GM18909 (cell line): ENCODE results near the gene FHL1.
"Not testable (repeated sequence)": the region's sequence is repeated elsewhere in the genome, so short reads cannot be mapped to it uniquely, and the experiment has no call there.

ENCODE experiments used
- ATAC-seq: cut with Tn5 transposase; IDR thresholded peaks from one replicate; pipeline ENCODE4 v1.9.1; 2021; ENCODE audit warnings: mild to moderate bottlenecking; ENCODE audit not compliant: unreplicated experiment, poor library complexity

Gene FHL1

GRCh38 chrX:136147315-136147901, at the start of gene FHL1:
Gene FHL1, plus strand, starts transcription at chrX:136147533.
- no peak for ATAC-seq

- no peak for ATAC-seq
These were observed 49.2 kb upstream of the FHL1 start for GRCh38 chrX:136097871-136098805.

DNA sequence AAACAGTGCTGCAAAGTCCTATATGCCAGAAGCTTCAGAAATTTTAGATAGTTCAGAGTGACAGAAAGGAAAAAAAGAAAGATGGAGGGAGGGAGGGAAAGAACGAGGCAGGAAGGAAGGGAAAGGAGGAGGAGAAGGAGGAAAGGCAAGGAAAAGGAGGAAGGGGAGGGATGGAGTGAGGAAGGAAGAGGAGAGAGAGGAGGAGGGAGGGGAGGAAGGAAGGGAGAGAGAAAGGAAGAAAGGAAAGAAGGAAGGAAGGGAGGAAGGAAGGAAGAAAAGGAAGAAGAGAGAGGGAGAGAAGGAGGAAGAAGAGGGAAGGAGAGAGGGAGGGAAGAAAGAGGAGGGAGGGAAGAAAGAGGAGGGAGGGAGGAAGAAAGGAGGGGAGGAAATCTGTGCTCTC, 42.4 kb upstream of the FHL1 start:
- no peak for ATAC-seq

DNA sequence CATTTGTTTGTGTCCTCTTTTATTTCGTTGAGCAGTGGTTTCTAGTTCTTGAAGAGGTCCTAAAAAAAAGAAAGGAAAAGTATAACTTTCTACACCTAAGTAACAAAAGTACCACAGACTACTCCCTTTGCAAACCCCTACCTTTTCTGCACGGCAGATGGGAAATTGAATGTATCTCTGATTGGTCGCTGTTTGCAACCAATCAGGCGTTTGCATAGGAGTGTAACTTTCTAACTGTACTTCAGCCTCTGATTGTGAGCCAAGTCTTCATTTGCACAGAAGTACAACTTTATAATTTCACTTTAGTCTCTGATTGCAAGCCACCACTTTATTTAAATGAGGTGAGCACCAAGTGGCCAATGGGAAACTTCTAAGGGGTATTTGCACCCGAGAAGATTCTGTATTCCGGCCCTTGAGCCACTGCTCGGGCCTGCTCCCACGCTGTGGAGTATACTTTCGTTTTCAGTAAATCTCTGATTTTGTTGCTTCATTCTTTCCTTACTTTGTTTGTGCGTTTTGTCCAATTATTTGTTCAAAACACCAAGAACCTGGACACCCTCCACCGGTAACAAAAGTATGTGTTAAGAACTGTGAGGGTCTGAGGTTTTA, 40.3 kb upstream of the FHL1 start:
- ATAC-seq, result no peak

DNA sequence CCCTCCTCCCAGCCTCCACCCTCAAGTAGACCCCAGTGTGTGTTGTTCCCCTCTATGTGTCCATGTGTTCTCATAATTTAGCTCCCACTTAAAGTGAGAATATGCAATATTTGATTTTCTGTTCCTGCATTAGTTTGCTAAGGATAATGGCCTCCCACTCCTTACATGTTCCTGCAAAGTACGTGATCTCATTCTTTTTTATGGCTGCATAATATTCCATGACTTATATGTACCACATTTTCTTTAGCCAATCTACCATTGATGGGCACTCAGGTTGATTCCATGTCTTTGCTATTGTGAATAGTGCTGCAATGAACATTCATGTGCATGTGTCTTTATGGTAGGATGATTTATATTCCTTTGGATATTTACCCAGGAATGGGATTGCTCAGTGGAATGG, 38.4 kb upstream of the FHL1 start:
- ATAC-seq, result not testable (repeated sequence)

DNA sequence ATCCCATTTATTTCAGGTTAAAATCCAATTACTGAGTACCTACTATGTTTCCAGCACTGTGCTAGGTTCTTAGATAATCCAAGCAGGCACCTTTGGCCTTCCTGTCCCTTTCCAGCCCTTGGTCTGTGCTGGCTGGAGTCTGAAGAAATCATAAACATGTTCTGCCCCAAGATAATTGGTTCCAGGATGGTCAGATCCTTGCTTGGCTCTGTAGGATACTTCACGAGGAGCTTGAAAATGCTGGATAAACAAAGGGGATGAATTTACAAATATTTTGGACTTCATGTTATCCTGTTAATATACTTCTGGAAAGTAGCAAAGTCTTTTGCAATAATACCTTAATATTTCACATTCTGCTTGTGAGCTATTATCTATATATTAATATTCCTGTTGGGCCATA, 35.0 kb upstream of the FHL1 start:
- no peak for ATAC-seq

DNA sequence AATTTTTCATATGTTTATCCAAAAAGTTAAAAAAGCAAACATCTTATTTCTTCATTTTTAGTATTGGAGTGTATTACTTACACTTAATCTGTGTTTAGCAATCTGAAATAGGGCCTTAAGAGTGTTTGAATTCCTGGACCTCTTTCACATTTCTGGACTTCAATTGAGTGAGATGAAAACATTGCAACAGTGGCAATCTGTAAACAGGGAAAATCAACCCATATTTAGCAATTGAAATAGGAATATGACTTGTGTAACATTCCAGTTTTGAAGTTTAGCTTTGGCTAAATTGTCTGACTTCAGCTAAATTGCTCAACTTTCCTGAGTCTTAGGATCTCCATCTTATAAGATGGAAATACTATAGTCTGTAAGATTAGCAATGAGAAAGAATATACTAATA, 34.6 kb upstream of the FHL1 start:
- ATAC-seq, result no peak

DNA sequence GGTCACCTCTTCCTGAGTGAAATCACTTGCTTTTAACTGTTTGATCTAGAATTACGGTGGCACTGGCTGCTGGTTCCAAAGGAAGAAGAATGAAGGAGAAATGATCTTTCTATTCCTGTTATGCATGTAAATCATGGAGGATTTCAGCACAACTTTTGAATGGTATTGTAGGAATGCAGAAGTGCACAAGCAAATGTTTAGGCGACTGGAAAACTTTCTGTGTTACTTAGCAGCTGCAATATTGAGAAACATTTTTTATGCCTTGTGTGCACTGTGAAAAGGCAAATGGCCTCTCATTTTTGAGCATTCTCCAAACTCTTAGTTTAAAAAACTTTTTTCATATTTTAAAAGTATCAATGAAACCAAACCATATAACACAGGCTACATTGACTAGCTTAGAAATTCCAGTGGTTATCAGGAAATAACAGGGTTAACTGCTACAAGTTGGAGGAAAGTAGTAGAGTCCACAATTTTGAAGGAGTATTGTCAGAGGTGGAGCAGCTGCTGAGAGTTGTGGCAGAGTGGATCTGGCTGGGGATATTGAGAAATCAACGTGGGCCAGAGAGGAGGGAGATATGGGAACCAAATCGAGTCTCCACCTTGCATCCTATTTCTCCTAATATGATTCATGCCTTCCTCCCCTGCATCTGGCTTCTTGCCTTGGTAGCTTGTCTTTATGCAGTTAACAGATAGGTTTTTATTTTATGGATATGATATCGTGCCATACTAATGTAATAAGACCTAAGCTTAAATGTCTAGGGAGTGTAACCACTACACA, 32.0 kb upstream of the FHL1 start:
- ATAC-seq, result no peak

DNA sequence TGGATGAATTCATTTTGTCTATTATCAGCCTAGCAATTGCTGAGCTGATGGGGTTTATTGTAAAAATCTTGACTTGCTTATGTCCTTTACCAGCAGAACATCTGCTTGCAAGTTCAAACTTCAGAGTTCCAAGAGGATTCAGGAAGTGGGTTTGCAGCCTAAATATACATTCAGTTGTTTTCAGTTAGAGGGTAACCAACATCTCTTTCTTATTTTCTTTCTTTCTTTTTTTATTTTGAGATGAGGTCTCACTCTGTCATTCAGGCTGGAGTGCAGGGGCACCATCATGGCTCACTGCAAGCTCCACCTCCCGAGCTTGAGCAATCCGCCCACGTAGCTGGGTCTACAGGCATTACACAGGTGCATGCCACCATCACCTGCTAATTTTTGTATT, 31.4 kb upstream of the FHL1 start:
- ATAC-seq, result no peak

DNA sequence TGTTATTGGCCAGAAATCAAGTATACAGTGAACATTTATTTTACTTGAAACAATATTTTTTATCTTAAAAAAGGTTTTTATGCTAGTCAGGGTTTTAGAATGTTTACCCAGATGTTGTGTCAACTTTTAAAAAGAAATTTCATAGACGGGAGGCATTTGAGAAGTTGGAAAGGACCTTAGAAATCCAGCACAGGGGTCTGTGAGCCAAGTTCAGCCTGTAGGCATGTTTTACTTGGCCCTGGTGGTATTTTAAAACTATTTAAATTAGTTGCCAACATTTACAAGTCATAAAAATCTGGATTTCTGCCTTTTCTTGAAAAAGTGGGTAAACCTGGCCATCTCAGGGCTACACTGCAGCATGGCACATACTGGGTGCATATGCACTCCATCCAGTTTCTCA, 25.5 kb upstream of the FHL1 start:
- ATAC-seq, result no peak

GRCh38 chrX:136122207-136122606, 25.1 kb upstream of the FHL1 start:
- ATAC-seq, result no peak

DNA sequence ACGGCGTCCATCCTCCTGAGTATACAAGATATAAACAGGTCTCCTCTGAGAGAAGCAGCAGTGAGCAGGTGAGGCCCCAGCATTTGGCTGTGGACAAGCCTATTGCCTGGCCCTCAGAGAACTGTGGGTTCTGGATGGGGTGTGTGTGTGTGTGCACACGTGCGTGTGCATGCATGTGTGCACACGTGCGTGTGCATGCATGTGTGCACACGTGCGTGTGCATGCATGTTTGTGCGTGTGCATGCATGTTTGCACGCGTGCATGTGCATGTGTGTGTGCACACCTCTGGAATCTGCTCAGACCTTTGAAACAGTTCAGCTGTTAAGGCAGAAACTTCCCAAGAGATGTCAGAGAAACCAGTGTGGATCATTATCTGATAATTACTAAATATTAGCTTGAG, 22.2 kb upstream of the FHL1 start:
- ATAC-seq, result no peak

GRCh38 chrX:136126371-136126770, 21.0 kb upstream of the FHL1 start:
- no peak for ATAC-seq

- no peak for ATAC-seq
These were observed 20.4 kb upstream of the FHL1 start for GRCh38 chrX:136126872-136127406.

DNA sequence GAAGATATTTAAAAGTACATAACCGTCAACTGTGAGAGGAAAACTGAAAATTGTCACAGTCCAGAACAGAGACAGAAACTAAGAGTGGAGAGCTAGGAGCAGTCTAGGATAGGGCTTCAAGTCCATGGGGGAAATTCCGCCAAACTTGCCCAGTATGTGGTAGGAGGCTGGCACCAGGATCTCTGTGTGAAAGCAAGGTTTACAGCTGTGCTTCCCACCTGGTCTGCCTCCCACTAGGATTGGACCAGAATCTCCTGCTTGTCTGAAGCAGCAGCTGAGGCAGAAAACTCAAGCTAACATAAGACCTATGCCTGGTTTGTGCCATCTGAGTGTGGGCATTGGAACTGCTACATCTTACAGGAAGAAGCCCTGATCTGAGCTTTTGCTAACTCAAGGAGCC, 18.6 kb upstream of the FHL1 start:
- ATAC-seq, result no peak

GRCh38 chrX:136130931-136131833, 16.2 kb upstream of the FHL1 start:
- ATAC-seq, result no peak

- no peak for ATAC-seq
These were observed 8.4 kb upstream of the FHL1 start for GRCh38 chrX:136138939-136139338.

DNA sequence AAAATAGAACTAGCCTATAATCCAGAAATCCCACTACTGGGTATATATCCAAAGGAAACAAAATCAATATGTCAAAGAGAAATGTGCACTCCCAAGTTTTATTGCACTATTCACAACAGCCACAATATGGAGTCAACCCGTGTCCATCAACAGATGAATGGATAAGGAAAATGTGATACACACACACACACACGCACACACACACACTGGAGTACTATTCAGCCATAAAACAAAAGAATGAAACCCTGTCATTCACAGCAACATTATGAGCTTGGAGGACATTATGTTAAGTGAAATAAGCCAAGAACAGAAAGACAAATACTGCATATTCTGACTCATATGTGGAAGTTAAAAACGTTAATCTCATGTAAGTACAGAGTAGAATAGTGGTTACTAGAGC, 5.8 kb upstream of the FHL1 start:
- no peak for ATAC-seq

DNA sequence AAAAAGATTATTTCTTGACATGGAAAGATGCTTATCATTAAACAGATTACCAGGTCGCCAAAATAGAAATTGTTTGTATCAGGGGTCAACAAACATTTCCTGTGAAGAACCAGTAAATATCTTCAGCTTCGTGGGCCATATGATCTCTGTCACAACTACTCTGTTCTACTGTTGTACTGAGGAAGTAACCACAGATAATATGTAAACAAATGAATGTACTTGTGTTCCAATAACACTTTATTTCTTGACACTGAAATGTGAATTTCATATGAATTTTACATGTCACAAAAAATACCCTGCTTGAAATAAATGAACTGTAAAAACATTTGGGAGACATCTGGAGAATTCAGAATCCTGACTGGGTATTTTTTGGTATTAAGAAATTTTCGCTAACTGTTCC, 4.7 kb upstream of the FHL1 start:
- no peak for ATAC-seq

DNA sequence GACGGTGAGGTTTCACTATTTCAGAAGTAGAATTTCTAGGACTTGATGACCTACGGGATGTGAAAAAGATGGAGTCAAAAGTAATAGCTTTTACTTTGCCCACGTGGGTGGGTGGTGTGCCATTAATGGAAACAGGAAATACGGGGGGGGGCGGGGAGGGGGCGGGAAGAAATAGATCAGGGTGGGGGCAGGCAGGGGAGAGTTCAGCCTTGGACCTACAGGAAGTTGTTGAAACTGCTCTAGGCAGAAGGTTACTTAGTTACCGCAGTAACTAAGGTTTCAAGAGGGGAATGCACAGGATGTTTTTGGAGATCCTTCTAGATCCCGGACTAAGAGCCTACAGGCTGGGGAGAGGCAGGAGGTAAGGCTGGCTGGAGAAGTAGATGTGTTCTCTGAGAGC, 3.6 kb upstream of the FHL1 start:
- no peak for ATAC-seq
